Naive B cell (primary cell): ENCODE measurements around the gene RXRB. TPM values are rescaled to one million over a fixed set of nuclear protein-coding genes. Genes with fewer than 3 reads are reported as not detected.
A peak's percentile ranks its signal among the peaks of the same experiment; 100 is the strongest.

Experiments used
- ATAC-seq, 2 donors: fragments of 150-1000 bp; cut with Tn5 transposase; 2 replicates each; pipeline ENCODE4 v1.10.0; 2021; ENCODE audit warnings: low read depth in 2 of 2, mild to moderate bottlenecking in 2 of 2, moderate library complexity in 2 of 2
- DNase-seq: peaks from one replicate; pipeline ENCODE4 v3.0.0; 2022
- H3K27ac Mint-ChIP-seq, 6 donors: one replicate each; pipeline ENCODE4 v1.8.0; 2020 to 2022; ENCODE audit warnings: mild to moderate bottlenecking in 6 of 6, mixed read lengths in 6 of 6, moderate library complexity in 5 of 6, inconsistent platforms in 2 of 6
- H3K27me3 Mint-ChIP-seq, 3 donors: one replicate each; pipeline ENCODE4 v1.8.0; 2021 to 2022; ENCODE audit warnings: mixed read lengths in 3 of 3, mild to moderate bottlenecking in 1 of 3
- H3K36me3 Mint-ChIP-seq, 2 donors: one replicate each; pipeline ENCODE4 v1.8.0; 2020 to 2022; ENCODE audit warnings: mixed read lengths in 2 of 2, inconsistent platforms in 1 of 2, mild to moderate bottlenecking in 1 of 2
- H3K4me1 Mint-ChIP-seq, 3 donors: one replicate each; pipeline ENCODE4 v1.8.0; 2020 to 2022; ENCODE audit warnings: mixed read lengths in 3 of 3, inconsistent platforms in 1 of 3, mild to moderate bottlenecking in 1 of 3, moderate library complexity in 1 of 3
- H3K4me3 Mint-ChIP-seq, 8 donors: one replicate each; pipeline ENCODE4 v1.8.0; 2020 to 2022; ENCODE audit warnings: mild to moderate bottlenecking in 8 of 8, mixed read lengths in 8 of 8, moderate library complexity in 8 of 8, inconsistent platforms in 2 of 8
- H3K9me3 Mint-ChIP-seq, 7 donors: one replicate each; pipeline ENCODE4 v1.8.0; 2020 to 2022; ENCODE audit warnings: mixed read lengths in 7 of 7, mild to moderate bottlenecking in 5 of 7, inconsistent platforms in 2 of 7, moderate library complexity in 1 of 7
- polyA plus RNA-seq, 6 donors: library from polyadenylated mRNA; unstranded; fragments of 300-500 nt; fragmentation: Illumina TruSeq; gene quantifications; one replicate each; pipeline ENCODE4 v1.2.3, GENCODE V29; 2021; ENCODE audit warnings: low read depth in 6 of 6

Gene RXRB
- polyA plus RNA-seq, 6 donors from 2014 or later, result 2.2 to 10.8 (median 7.4) TPM

DNA sequence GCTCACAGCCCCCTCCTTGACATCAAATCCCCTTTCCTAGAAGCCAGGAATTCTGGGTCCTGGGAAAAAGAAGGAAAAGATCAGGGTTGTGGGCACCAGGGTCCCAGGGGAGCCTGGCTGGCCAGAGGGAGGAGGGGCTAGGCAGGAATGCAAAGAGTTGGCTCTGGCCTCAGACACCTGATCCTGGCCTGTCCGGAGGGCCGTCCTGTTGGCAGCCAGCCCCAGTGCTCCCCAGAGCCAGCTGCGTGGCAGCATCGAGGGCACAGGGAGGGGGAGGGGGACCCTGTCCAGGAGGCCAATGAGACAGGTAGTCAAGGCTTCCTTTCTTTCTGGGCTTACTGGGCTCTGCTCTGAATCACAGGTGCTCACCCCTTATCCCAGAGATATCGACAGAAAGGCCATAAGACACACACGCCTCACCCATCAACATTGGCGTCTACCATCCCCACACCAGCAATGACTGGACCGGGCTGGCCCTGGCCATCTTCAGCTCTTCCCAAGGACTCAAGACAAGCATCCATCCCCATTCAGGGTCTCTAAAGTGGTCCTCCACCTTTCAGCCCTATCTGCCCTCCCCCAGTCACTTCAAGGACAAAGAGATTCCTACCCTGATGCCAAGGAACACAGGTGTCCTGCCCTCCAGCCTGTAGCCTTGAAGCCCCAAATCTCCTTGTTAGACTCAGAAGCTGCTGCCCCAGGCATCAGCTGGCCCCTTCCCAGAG is 8.9 kb downstream of the RXRB start:
- peaks cover 0 to 7% (median 2%) of the 10 kb centered on the region in 7 donors for H3K9me3 Mint-ChIP-seq
- peaks cover 34 to 35% (median 35%) of the 10 kb centered on the region in 3 donors for H3K4me1 Mint-ChIP-seq
- ATAC-seq, result no peak
- DNase-seq, result no peak
- H3K27ac Mint-ChIP-seq, result peak overlapping the region in 3 of 6 donors; percentile 8 to 79 (median 46)
- peaks cover 26 to 54% (median 51%) of the 10 kb centered on the region in 3 donors for H3K27me3 Mint-ChIP-seq
- peak overlapping the region; percentile 78 to 96 (median 87) for H3K4me3 Mint-ChIP-seq
- H3K36me3 Mint-ChIP-seq, result peaks cover 0 to 21% of the 10 kb centered on the region in 2 donors

DNA sequence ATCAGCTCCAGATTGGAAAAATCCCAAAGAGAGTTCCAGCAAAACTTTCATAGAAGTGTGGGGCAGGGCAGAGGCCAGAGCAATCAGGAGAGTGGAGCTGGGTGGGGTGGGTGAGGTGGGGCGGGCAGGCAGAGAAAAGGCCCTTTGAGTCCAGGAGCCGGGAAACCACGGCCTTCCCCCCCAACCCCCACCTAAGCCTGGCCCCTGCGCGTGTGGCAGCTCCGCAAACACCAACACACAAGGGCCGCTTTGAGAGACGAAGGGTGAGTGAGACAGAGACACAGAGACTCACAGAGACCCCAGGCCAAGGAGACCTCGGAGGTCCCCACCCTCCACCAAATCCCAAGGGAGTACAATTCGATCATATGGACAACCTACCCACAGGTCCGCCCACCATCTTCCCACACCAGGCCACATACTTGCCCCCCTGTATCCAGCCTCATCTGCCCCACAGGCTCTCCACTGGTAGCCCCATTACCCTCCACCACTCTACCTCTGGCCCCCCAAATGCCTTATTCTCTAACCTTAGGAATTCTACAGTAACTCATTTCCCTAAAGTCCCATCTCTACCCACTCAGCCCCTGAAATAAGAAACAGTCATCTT is 9.9 kb downstream of the RXRB start:
- peaks cover 27 to 64% (median 60%) of the 10 kb centered on the region in 3 donors for H3K27me3 Mint-ChIP-seq
- H3K4me1 Mint-ChIP-seq, result peaks cover 29 to 33% (median 29%) of the 10 kb centered on the region in 3 donors
- ATAC-seq (no peak), DNase-seq (no peak)
- peaks cover 0 to 8% (median 2%) of the 10 kb centered on the region in 7 donors for H3K9me3 Mint-ChIP-seq
- peak overlapping the region in 1 of 8 donors; percentile 45 for H3K4me3 Mint-ChIP-seq
- peak overlapping the region in 2 of 6 donors; percentile 26 to 62 for H3K27ac Mint-ChIP-seq
- H3K36me3 Mint-ChIP-seq, result peaks cover 0 to 11% of the 10 kb centered on the region in 2 donors

DNA sequence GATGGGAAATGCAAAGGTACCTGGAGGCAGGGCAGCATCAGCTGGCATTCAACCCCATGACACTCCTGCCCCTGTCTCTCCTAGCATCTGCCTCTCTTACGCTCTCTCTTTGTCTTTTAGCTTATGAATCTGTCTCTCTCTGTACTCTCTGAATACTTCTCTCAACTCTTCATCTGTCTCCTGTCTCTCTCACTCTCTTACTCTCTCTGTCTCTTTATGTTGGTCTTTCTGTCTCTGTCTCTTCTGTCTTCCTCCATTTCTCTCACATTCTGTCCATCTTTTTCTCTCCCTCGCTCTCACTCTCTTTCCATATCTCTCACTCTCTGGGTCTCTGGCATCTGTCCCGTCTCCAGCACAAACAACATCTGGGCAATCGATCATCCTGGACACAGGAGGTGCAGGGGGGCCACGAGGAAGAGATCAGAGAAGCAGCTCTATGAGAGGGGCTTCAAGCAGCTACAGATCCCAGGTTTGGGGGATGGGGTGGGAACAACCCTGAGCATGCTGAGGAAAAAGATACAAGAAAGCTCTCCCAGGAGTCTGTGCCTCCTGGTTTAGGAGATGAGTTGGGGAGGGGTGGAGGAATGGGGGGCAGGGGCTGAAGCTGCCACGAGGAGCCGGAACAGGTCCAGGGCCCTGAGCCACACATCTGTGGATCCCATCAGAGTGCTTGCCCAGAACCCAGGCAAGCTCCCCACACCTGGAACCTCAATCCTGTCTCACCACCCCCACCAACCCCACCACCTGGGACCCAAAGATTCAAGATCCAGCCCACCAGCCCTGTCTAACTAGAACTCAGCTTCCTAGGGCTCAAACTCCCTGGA is 10.6 kb downstream of the RXRB start:
- peaks cover 0 to 9% of the 10 kb centered on the region in 2 donors for H3K36me3 Mint-ChIP-seq
- H3K4me1 Mint-ChIP-seq, result peaks cover 27 to 31% (median 31%) of the 10 kb centered on the region in 3 donors
- peaks cover 0 to 8% (median 2%) of the 10 kb centered on the region in 7 donors for H3K9me3 Mint-ChIP-seq

DNA sequence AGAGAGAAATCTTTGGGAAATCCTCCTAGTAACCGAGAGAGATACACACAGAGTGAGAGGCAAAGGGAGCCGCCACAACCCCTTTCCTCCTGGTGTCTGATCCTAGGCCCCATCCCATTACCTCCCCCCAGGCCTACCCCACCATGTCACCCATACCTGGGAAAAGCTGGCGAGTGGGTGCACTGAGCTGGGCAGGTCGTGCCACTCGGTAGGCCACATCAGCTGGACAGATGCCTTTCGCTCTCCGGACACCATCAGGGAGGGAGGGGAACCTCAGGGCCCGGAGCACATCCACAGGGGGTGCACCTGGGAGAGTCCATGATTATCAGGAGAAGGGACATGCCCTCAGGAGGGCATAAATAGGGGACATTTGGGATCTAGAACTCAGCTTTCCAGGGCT is 11.3 kb downstream of the RXRB start:
- Mint-ChIP-seq H3K27ac (no peak overlapping the region), H3K4me3 (peak overlapping the region in 1 of 8 donors; percentile 50)

More for the DNA sequence above, 10.6 kb downstream of the RXRB start:
- H3K4me3 Mint-ChIP-seq, result peak overlapping the region in 2 of 8 donors; percentile 7 to 14
- ATAC-seq, result no peak
- peak overlapping the region in 1 of 6 donors; percentile 62 for H3K27ac Mint-ChIP-seq
- no peak for DNase-seq
- peaks cover 27 to 71% (median 68%) of the 10 kb centered on the region in 3 donors for H3K27me3 Mint-ChIP-seq

DNA sequence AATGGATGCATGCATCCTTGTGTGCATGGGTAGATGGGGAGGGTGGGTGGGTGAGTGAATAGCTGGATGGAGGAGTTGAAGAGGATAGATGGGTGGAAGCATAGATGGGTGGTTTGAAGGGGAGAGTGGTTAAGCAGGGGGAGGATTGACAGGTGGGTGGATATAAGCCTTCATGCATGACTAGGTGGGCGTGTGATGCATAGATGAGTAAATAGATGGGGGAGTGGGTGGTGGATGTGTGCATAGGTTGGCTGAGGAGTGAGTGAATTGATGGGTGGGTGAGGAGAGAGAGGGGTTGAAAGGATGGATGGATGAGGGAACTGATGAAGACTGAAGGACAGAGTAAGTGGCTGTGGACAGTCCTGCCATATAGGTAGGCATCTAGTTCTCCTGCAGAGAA is 12.7 kb downstream of the RXRB start:
- Mint-ChIP-seq H3K4me3 (peak overlapping the region in 1 of 8 donors; percentile 13), H3K27me3 (peaks cover 37 to 78% (median 75%) of the 10 kb centered on the region in 3 donors), H3K27ac (no peak overlapping the region), H3K9me3 (peaks cover 6 to 18% (median 10%) of the 10 kb centered on the region in 7 donors), H3K4me1 (peaks cover 31 to 41% (median 39%) of the 10 kb centered on the region in 3 donors), H3K36me3 (peaks cover 11 to 30% of the 10 kb centered on the region in 2 donors)
- no peak for ATAC-seq
- no peak for DNase-seq

More for the DNA sequence above, 11.3 kb downstream of the RXRB start:
- Mint-ChIP-seq H3K36me3 (peaks cover 0 to 16% of the 10 kb centered on the region in 2 donors), H3K9me3 (peaks cover 0 to 8% (median 2%) of the 10 kb centered on the region in 7 donors), H3K4me1 (peaks cover 28 to 38% (median 32%) of the 10 kb centered on the region in 3 donors), H3K27me3 (peaks cover 27 to 78% (median 75%) of the 10 kb centered on the region in 3 donors)
- no peak for ATAC-seq
- DNase-seq, result no peak

DNA sequence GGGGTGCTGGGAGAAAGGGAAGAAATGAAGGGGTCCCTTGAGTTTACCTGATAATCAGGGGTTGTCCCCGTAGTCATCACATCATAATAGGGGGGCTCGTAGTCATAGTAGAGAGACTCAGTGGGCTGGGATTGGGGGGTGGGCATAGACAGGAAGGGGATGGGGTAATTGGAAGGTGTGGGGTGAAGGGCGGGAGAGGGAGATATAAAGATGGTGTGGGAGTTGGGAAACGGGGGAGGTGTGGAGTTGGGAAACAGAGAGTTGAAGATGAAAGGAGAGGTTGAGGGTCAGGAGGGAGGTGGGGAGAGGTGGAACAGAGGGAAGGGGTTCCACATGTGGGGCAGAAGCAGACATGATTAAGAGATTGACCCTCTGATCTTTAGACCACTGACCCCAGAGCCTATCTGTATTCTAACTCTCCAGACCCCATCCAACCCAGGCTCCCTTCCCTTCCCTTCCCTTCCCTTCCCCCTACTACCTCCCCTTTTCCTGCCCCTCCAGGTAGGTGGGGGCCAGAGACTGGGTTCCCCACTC is 14.7 kb downstream of the RXRB start:
- DNase-seq, result no peak
- no peak overlapping the region for H3K4me3 Mint-ChIP-seq
- H3K27me3 Mint-ChIP-seq, result peaks cover 29 to 64% (median 61%) of the 10 kb centered on the region in 3 donors
- H3K9me3 Mint-ChIP-seq, result peaks cover 7 to 21% (median 12%) of the 10 kb centered on the region in 7 donors
- ATAC-seq, result no peak
- peaks cover 25 to 31% (median 30%) of the 10 kb centered on the region in 3 donors for H3K4me1 Mint-ChIP-seq
- H3K27ac Mint-ChIP-seq, result no peak overlapping the region
- H3K36me3 Mint-ChIP-seq, result peaks cover 13 to 28% of the 10 kb centered on the region in 2 donors

DNA sequence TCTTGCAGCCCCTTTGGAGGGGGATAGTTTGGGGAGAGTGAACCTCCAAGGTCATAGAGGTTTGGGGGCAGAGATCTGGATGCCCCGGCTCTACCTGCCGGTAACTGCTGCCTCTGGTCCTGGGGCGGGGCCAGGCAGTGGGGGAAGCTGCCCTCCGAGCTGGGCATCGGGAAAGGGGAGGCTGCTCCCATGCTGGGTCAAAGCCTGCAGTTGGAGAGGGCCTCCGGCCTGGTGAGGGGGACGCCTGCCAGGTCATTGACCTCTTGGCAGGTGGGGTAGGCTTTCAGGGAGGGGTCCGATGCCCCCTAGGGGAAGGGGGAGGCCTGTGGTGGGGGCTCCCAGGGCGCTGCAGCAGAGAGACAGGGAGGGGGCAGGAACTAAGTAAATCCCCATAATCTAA is 15.3 kb downstream of the RXRB start:
- peaks cover 29 to 59% (median 56%) of the 10 kb centered on the region in 3 donors for H3K27me3 Mint-ChIP-seq
- peaks cover 13 to 26% of the 10 kb centered on the region in 2 donors for H3K36me3 Mint-ChIP-seq
- no peak overlapping the region for H3K27ac Mint-ChIP-seq
- no peak for DNase-seq
- no peak overlapping the region for H3K4me3 Mint-ChIP-seq
- no peak for ATAC-seq
- H3K4me1 Mint-ChIP-seq, result peaks cover 25 to 31% (median 30%) of the 10 kb centered on the region in 3 donors
- peaks cover 7 to 21% (median 12%) of the 10 kb centered on the region in 7 donors for H3K9me3 Mint-ChIP-seq

DNA sequence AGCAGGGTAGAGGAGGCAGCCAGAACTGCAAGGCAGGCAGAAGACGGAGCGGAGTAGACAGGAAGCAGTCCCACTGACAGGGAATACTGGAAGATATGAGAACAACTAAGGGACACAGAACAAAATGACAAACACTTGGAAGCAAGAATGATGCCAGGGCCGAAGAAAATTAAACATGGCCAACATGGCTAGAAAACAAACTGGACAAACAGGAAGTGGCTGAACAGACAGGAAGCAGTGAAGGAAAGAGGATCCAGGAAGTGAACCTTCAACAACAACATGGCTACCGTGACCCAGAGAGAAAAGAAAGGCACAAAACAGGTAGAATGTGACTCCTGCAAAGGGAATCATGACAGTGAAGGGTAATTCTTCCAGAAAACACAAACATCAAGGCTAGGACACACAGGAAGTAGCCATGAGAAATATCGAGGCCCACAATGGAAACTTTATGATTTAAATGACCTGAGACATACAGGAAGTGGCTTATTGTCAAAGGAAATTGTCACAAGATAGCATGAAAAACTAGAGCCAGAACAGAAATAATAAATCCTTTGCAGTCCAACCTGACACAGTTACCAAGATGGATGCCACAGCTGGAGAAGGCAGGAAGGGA is 17.3 kb downstream of the RXRB start:
- DNase-seq (peak; percentile 22), ATAC-seq (no peak)
- H3K9me3 Mint-ChIP-seq, result peaks cover 7 to 21% (median 12%) of the 10 kb centered on the region in 7 donors
- H3K27ac Mint-ChIP-seq, result peak overlapping the region in 5 of 6 donors; percentile 30 to 86 (median 75)
- H3K4me3 Mint-ChIP-seq, result peak overlapping the region; percentile 5 to 80 (median 54)
- peaks cover 25 to 31% (median 30%) of the 10 kb centered on the region in 3 donors for H3K4me1 Mint-ChIP-seq
- peaks cover 13 to 26% of the 10 kb centered on the region in 2 donors for H3K36me3 Mint-ChIP-seq
- peaks cover 23 to 44% (median 40%) of the 10 kb centered on the region in 3 donors for H3K27me3 Mint-ChIP-seq

DNA sequence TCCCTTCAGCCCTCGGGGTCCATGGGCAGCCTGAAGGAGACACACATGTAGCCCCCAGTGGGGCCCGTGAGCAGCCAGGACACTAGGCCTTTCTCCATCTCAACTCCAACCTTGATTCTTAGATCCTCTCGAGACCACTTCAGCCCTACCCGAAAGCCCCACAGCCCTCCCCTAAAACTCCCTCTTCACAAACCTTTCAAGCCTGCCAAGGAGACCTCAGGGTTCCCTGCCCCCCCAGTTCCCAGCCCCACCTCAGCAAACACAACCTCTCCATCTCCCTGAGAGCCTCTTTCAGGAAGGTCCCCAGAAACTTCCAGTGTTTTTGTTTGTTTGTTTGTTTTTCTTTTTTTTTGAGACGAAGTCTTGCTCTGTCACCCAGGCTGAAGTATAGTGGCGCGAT is 19.3 kb downstream of the RXRB start:
- Mint-ChIP-seq H3K9me3 (peaks cover 5 to 15% (median 12%) of the 10 kb centered on the region in 7 donors), H3K4me3 (peak overlapping the region in 1 of 8 donors; percentile 1), H3K27me3 (peaks cover 10 to 41% (median 34%) of the 10 kb centered on the region in 3 donors), H3K27ac (no peak overlapping the region), H3K4me1 (peaks cover 18 to 23% (median 22%) of the 10 kb centered on the region in 3 donors), H3K36me3 (peaks cover 13 to 26% of the 10 kb centered on the region in 2 donors)
- ATAC-seq (no peak), DNase-seq (no peak)

DNA sequence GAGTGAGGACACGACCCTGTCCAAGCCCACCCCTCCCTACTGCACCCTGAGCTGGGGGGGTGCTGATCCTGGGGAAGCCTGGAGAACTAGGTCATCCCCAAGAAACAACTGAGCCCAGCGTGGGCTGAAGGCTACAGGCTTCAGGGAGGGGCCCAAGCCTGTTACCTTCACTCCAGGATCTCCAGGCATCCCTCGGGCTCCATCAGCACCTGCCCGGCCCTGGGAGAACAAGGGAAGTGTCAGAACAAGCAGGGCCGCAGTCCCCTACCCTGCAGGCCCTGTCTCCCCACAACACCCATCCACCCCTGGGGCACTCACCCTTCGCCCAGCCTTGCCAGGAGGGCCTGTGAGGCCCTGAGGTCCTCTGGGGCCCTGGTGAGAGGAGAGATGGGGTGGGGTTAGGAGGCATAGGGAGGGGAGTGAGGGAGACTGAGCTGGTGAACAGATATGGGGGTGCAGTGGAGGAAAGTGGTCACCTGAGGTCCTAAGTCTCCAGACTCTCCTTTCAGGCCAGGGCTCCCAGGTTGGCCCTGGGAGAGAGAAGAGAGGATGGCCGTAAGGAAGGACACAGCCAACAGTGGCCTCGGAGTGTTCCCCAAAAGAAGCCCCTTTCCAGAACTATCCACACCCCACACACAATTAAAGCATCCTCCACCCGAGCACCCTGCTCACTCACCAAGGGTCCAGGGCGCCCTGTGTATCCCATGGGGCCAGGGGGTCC is 21.6 kb downstream of the RXRB start:
- no peak overlapping the region for H3K27ac Mint-ChIP-seq
- no peak overlapping the region for H3K4me3 Mint-ChIP-seq
- peaks cover 12 to 18% (median 13%) of the 10 kb centered on the region in 3 donors for H3K4me1 Mint-ChIP-seq
- peaks cover 13 to 14% of the 10 kb centered on the region in 2 donors for H3K36me3 Mint-ChIP-seq
- ATAC-seq (no peak), DNase-seq (no peak)
- H3K27me3 Mint-ChIP-seq, result peaks cover 14 to 38% (median 34%) of the 10 kb centered on the region in 3 donors
- H3K9me3 Mint-ChIP-seq, result peaks cover 5 to 14% (median 12%) of the 10 kb centered on the region in 7 donors

DNA sequence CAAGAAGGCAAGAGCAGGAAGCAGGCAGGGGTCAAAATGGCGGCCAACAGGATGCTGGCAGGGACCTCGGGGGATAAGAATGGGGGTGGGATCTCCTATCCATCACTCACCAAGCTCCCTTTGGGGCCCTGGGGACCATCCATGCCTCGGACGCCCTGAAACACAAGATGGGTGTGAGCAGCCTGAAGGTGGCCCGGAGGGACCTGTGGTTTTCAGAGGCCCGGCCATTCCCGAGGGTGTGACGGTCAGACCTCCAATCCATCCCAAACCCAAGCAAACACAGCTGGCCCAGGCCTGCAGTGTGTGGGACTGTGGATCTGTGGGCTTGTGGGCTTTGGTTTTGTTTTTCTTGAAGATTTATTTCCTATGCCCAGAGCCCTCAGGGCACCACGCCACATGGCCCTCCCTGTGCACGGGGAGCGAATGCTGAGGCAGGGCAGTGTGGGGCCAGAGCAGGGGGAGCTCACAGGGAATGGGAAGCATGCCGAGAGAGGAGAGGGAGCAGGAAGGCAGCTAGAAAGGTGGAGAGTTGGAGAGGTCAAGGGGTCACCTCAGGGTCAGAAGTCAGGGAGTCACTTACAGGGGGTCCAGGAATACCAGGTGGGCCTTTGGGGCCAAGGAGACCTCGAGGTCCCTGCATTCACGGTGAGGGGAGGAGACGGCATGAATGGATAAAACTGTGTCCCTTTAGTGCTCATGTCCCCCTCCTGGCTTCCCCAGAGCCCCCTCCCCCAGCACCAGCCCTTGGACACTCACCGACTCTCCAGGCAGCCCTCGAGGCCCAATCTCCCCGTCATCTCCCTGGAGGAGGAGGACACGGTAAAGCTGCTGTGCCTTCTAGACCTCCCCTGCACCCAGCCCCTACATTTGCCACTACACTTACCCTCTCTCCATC is 22.7 kb downstream of the RXRB start:
- Mint-ChIP-seq H3K36me3 (peaks cover 3% of the 10 kb centered on the region in 2 donors), H3K27ac (peak overlapping the region in 1 of 6 donors; percentile 81), H3K9me3 (peaks cover 0 to 3% (median 2%) of the 10 kb centered on the region in 7 donors), H3K27me3 (peaks cover 5 to 45% (median 37%) of the 10 kb centered on the region in 3 donors), H3K4me1 (peaks cover 3 to 7% (median 3%) of the 10 kb centered on the region in 3 donors), H3K4me3 (peak overlapping the region in 1 of 8 donors; percentile 24)
- DNase-seq (no peak), ATAC-seq (no peak)
